Measurements from ENCODE around the gene ADGRA3. TPM values are rescaled to one million over a fixed set of nuclear protein-coding genes. Genes with fewer than 3 reads are reported as not detected.

The ADGRA3 gene
- total RNA-seq, 6 experiments from 2014 or later = 15.1 to 19.0 (median 17.7) TPM

DNA sequence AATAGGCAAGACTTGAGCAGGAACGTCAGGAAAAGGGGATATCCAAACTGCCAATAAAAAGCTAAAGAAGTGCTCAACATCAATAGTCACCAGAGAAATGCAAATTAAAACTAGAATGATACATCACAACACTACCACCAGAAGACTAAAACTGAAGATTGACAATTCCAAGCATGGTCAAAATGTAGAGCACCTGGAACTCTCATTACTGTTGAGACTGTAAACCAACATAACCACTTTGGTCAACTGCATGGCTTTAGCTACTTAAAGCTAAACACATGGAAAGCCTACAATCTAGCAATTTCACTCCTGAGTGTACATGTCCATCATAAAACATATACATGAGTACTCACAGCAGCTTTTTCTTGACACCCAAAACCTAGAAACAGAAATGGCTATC, 107.4 kb downstream of the ADGRA3 start:
- Mint-ChIP-seq H3K36me3 (ENCODE audit: low read depth) (no peaks in the 10 kb centered on the region; the same call in 1 of the 2 replicates), H3K9me3 (no peaks in the 10 kb centered on the region), H3K27ac (no peak overlapping the region), H3K4me3 (no peak overlapping the region), H3K4me1 (ENCODE audit: low read depth) (no peaks in the 10 kb centered on the region; the same call in 1 of the 2 replicates), H3K27me3 (ENCODE audit: insufficient read depth) (no peaks in the 10 kb centered on the region; the same call in 1 of the 2 replicates)
- no peak for TF ChIP-seq CTCF (IDR thresholded peaks at IDR 0.05)
- no peak for DNase-seq

- Mint-ChIP-seq H3K4me1 (ENCODE audit: low read depth) (no peaks in the 10 kb centered on the region; the same call in 1 of the 2 replicates), H3K9me3 (no peaks in the 10 kb centered on the region), H3K27me3 (ENCODE audit: insufficient read depth) (no peaks in the 10 kb centered on the region; the same call in 1 of the 2 replicates), H3K27ac (no peak overlapping the region), H3K4me3 (no peak overlapping the region), H3K36me3 (ENCODE audit: low read depth) (no peaks in the 10 kb centered on the region; the same call in 1 of the 2 replicates)
- no peak for TF ChIP-seq CTCF (IDR thresholded peaks at IDR 0.05)
- no peak for DNase-seq
These were observed 108.5 kb downstream of the ADGRA3 start for GRCh38 chr4:22407361-22407760.

- no peaks in the 10 kb centered on the region for H3K4me1 Mint-ChIP-seq (ENCODE audit: low read depth)
- H3K27ac Mint-ChIP-seq = no peak overlapping the region
- no peaks in the 10 kb centered on the region; the same call in 1 of the 2 replicates for H3K27me3 Mint-ChIP-seq (ENCODE audit: insufficient read depth)
- TF ChIP-seq CTCF (IDR thresholded peaks at IDR 0.05) = no peak
- no peak for DNase-seq
- peaks cover 12% of the 10 kb centered on the region for H3K36me3 Mint-ChIP-seq (ENCODE audit: low read depth)
- H3K9me3 Mint-ChIP-seq = no peaks in the 10 kb centered on the region
- no peak overlapping the region for H3K4me3 Mint-ChIP-seq
These were observed 117.2 kb downstream of the ADGRA3 start for GRCh38 chr4:22398671-22399070.

DNA sequence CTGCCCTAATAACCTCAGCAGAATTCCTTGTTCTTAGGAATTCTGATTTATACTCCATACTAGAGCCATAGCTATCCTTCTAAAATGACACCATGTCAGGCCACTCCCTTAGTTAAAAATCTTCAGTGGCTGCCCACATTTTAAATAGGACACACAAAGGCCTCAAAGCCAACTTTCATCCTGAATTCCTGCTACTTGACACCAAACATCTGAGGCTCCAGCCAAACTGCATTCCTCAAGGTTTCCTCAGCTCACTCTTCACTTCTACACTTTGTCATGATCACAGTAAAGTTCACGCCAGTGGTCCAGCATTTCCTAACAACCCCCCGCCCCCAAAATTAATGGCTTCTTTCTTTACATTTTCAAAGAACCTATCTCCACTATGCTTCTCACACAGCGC, 124.3 kb downstream of the ADGRA3 start:
- H3K27ac Mint-ChIP-seq = no peak overlapping the region
- H3K4me1 Mint-ChIP-seq (ENCODE audit: low read depth) = peaks cover 4% of the 10 kb centered on the region
- 0 out of 2 replicates have a peak, but pooled peaks cover 6% of the 10 kb centered on the region for H3K36me3 Mint-ChIP-seq (ENCODE audit: low read depth)
- TF ChIP-seq CTCF (IDR thresholded peaks at IDR 0.05) = no peak
- H3K27me3 Mint-ChIP-seq (ENCODE audit: insufficient read depth) = no peaks in the 10 kb centered on the region
- DNase-seq = peak; percentile 29
- no peak overlapping the region for H3K4me3 Mint-ChIP-seq
- H3K9me3 Mint-ChIP-seq = no peaks in the 10 kb centered on the region

DNA sequence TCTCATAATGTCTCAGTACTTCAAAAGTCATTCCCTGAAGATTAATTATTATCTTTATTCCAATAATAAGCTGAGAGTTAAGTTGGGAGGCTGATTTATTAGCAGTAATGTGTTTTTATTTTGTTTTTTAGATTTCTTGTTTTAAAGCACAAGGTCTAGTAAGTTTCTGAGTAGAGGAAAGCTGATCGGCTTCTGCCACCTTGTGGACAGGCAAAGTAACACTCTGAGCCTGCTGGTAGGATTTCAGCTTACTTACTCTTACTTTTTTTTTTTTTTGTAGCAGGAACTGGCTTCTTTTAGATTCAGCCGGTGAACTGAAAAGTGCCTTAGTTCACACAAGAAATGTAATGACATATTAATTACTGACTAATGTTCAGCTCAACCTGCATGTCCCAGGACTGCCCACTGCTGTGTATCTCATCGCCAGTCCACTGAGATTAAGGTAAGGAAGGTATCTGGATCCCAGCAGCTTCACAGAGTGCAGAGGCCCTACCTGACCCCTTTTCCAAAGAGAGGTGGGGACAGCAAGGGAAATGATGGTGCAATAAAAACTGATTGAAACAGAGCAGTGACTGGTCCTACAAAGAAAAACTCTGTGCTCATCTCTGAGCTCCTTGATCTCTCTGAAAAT, 126.5 kb downstream of the ADGRA3 start:
- Mint-ChIP-seq H3K36me3 (ENCODE audit: low read depth) (0 out of 2 replicates have a peak, but pooled peaks cover 6% of the 10 kb centered on the region), H3K9me3 (no peaks in the 10 kb centered on the region), H3K4me1 (ENCODE audit: low read depth) (peaks cover 19% of the 10 kb centered on the region), H3K27ac (no peak overlapping the region), H3K4me3 (no peak overlapping the region), H3K27me3 (ENCODE audit: insufficient read depth) (no peaks in the 10 kb centered on the region)
- peak; percentile 79 for DNase-seq
- TF ChIP-seq CTCF (IDR thresholded peaks at IDR 0.05) = peak; percentile 95
